GM12878 (cell line): ENCODE results near the gene DLG1.

ENCODE experiments used
- CTCF ChIP-seq, 3 experiments: IDR thresholded peaks in 2 of 3; conservative IDR thresholded peaks in 1 of 3; 2 replicates each; pipeline ENCODE4 v1.5.1; 2011; ENCODE audit warnings: low read depth in 3 of 3, low read length in 3 of 3, mild to moderate bottlenecking in 3 of 3, control low read depth in 2 of 3, moderate library complexity in 2 of 3, inconsistent platforms in 1 of 3, mixed read lengths in 1 of 3; ENCODE audit not compliant: control insufficient read depth in 2 of 3, insufficient read depth in 1 of 3; ENCODE audit errors: extremely low read depth in 1 of 3
- E4F1 ChIP-seq: fragments of 450-650 bp; IDR thresholded peaks from 2 replicates; pipeline ENCODE4 v1.6.1; 2018; ENCODE audit warnings: borderline replicate concordance, mild to moderate bottlenecking; ENCODE audit not compliant: partially characterized antibody
- EZH2 ChIP-seq: IDR thresholded peaks from 2 replicates; pipeline ENCODE4 v1.6.1; 2012; ENCODE audit warnings: low read depth, mild to moderate bottlenecking, control low read depth, inconsistent platforms, low read length, borderline replicate concordance; ENCODE audit not compliant: control insufficient read depth
- MAX ChIP-seq: IDR thresholded peaks from 2 replicates; pipeline ENCODE4 v1.6.1; 2012; ENCODE audit warnings: low read depth, low read length, improper control_type of control experiment
- POLR2AphosphoS5 ChIP-seq: IDR thresholded peaks from 2 replicates; pipeline ENCODE4 v1.6.1; 2011; ENCODE audit warnings: mild to moderate bottlenecking, low read length, inconsistent platforms
- REST ChIP-seq: IDR thresholded peaks from 2 replicates; pipeline ENCODE4 v1.6.1; 2012; ENCODE audit warnings: mild to moderate bottlenecking, low read depth, low read length
- ZNF274 ChIP-seq: IDR thresholded peaks from one replicate; pipeline ENCODE4 v1.8.0; 2011; ENCODE audit not compliant: insufficient read length, insufficient read depth

GRCh38 chr3:197125636-197126035 is 172.8 kb downstream of the DLG1 start:
- TF ChIP-seq POLR2AphosphoS5, result no peak
- TF ChIP-seq EZH2, result no peak
- TF ChIP-seq E4F1, result no peak
- no peak for TF ChIP-seq REST
- TF ChIP-seq MAX, result no peak
- TF ChIP-seq CTCF (IDR thresholded peaks at IDR 0.05 in 2 of 3, conservative IDR thresholded peaks at IDR 0.05 in 1 of 3; ENCODE audit: control insufficient read depth in 2 of 3, extremely low read depth in 1 of 3, insufficient read depth in 1 of 3, low read depth in 3 of 3, low read length in 3 of 3), result no peak
- TF ChIP-seq ZNF274, result no peak
